Esophagus squamous epithelium (tissue), 4 donors: ENCODE data around the gene ANKRD1.

Experiments used
- CTCF ChIP-seq, 6 experiments: fragments of 450-650 bp in 4 of 6; fragments of 200-600 bp in 2 of 6; sonication (generic) in 2 of 6; IDR thresholded peaks; one replicate each; pipeline ENCODE4 v1.5.1; 2016 to 2019; ENCODE audit warnings: antibody characterized with exemption in 6 of 6, mild to moderate bottlenecking in 4 of 6, moderate library complexity in 4 of 6
- POLR2A ChIP-seq, 4 donors: fragments of 450-650 bp; IDR thresholded peaks; one replicate each; pipeline ENCODE4 v1.6.1; 2017; ENCODE audit warnings: antibody characterized with exemption in 4 of 4, mild to moderate bottlenecking in 4 of 4, moderate library complexity in 3 of 4

GRCh38 chr10:90930070-90930837 lies 9.4 kb upstream of the ANKRD1 start:
- TF ChIP-seq CTCF (IDR thresholded peaks at IDR 0.05) (no peak), POLR2A (IDR thresholded peaks at IDR 0.05) (no peak)
